NB4 (cell line): ENCODE measurements around the gene UMAD1.

Experiments
- CTCF ChIP-seq: IDR thresholded peaks from one replicate; pipeline ENCODE4 v1.5.1; 2012; ENCODE audit warnings: low read depth, low read length
- MAX ChIP-seq: IDR thresholded peaks from 2 replicates; pipeline ENCODE4 v1.6.1; 2011; ENCODE audit warnings: low read depth, low read length
- POLR2A ChIP-seq: IDR thresholded peaks from 2 replicates; pipeline ENCODE4 v1.6.1; 2011; ENCODE audit warnings: mild to moderate bottlenecking; ENCODE audit not compliant: insufficient read length; ENCODE audit errors: extremely low read depth

- TF ChIP-seq CTCF (no peak), POLR2A (no peak), MAX (no peak)
Observed at GRCh38 chr7:7808156-7808555, 167.6 kb downstream of the UMAD1 start.
